ENCODE data around the gene ALPG. TPM values are rescaled to one million over a fixed set of nuclear protein-coding genes. Genes with fewer than 3 reads are reported as not detected.

The ALPG gene
- total and polyA plus RNA-seq, 2 of the 13 experiments (the other 11 are each of a cell fraction or from before 2014, with no cell fraction given), result not detected

DNA sequence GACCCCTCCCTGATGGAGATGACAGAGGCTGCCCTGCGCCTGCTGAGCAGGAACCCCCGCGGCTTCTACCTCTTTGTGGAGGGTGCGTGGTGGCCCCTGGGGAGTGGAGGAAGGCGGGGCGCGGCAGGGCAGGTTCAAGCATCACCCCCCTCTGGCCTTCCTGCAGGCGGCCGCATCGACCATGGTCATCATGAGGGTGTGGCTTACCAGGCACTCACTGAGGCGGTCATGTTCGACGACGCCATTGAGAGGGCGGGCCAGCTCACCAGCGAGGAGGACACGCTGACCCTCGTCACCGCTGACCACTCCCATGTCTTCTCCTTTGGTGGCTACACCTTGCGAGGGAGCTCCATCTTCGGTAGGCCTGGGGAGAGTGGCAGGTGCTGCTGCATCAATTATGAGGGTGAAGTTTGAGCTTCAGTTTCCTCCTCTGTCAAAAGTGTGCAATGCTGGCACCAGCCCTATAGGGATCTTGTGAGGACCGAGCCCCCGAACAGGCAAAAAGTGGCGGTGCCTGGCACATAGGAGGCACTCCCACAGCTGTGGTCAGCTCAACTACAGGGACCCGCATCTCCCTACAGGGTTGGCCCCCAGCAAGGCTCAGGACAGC, 51.5 kb downstream of the ALPG start:
- Histone ChIP-seq H2AFZ (ENCODE audit: low read length) (no peak overlapping the region), H3K27me3 (ENCODE audit: control insufficient read depth in 1 of 2, insufficient read depth in 2 of 2, low read length in 2 of 2) (peaks cover 8 to 66% of the 10 kb centered on the region in 2 experiments; a peak in 4 of 5 replicates), H3K4me2 (ENCODE audit: low read depth, low read length) (no peak overlapping the region), H3K27ac (ENCODE audit: extremely low read length, insufficient read depth, low read length) (no peak overlapping the region), H3K9me3 (ENCODE audit: low read length) (no peaks in the 10 kb centered on the region), H3K4me1 (ENCODE audit: insufficient read depth, low read length) (0 out of 2 replicates have a peak, but pooled peaks cover 7% of the 10 kb centered on the region), H4K20me1 (ENCODE audit: insufficient read depth, low read length) (no peaks in the 10 kb centered on the region; the same call in 1 of the 2 replicates), H3K4me3 (replicated peaks in 1 of 3; ENCODE audit: insufficient read depth in 1 of 3, low read depth in 2 of 3, low read length in 3 of 3) (no peak overlapping the region), H3K79me2 (ENCODE audit: insufficient read depth, low read length) (no peaks in the 10 kb centered on the region), H3K36me3 (replicated peaks in 1 of 2; ENCODE audit: control insufficient read depth in 1 of 2, insufficient read depth in 2 of 2, low read length in 2 of 2) (no peaks in the 10 kb centered on the region), H3K9ac (ENCODE audit: insufficient read depth, low read depth, low read length) (no peak overlapping the region)
- 39% methylated on average over 12 of the region's 25 CpGs for WGBS (ENCODE audit: low lambda C conversion rate)
- in situ Hi-C loops (cut with HindIII; ENCODE audit: extremely low pct_ligation_motif_present, low pct_unique_long_range_greater_than_20kb), result loop anchor here (5.0 kb wide), 1 partner anchor 59 kb away; no protein-coding TSS in a partner anchor
- no peak; the same call in 2 of the 3 replicates for ATAC-seq
- no TSS peak for BruUV-seq (replicated peaks)
- FAIRE-seq, result no peak
- intact Hi-C loops (cut with micrococcal nuclease; ENCODE audit: unreplicated experiment), result no loop called here
- ChIA-PET CTCF (ENCODE audit: low intra/inter-chr PET ratio, low total read pairs) (no interaction called here), POLR2A (no interaction called here)
- DNase-seq (ENCODE audit: low spot score), result no peak
- TF ChIP-seq FOXC1 (CRISPR knock-in tag; IDR thresholded peaks at IDR 0.05; ENCODE audit: borderline replicate concordance) (no peak), RBFOX2 (IDR thresholded peaks at IDR 0.05; ENCODE audit: low read depth, low read length) (no peak), ZNF292 (CRISPR knock-in tag; IDR thresholded peaks at IDR 0.05; ENCODE audit: borderline replicate concordance, low read depth) (no peak), ZBTB39 (CRISPR knock-in tag; IDR thresholded peaks at IDR 0.05) (no peak), ZNF747 (CRISPR knock-in tag; IDR thresholded peaks at IDR 0.05; ENCODE audit: borderline replicate concordance) (no peak), PLSCR1 (CRISPR knock-in tag; IDR thresholded peaks at IDR 0.05; ENCODE audit: borderline replicate concordance) (no peak), FOSL1 (CRISPR knock-in tag; IDR thresholded peaks at IDR 0.05; ENCODE audit: borderline replicate concordance) (no peak), ZNF562 (CRISPR knock-in tag; IDR thresholded peaks at IDR 0.05; ENCODE audit: borderline replicate concordance) (no peak), AKNA (CRISPR knock-in tag; IDR thresholded peaks at IDR 0.05; ENCODE audit: borderline replicate concordance) (no peak), ZNF20 (CRISPR knock-in tag; IDR thresholded peaks at IDR 0.05) (no peak), ESRRA (CRISPR knock-in tag; IDR thresholded peaks at IDR 0.05; ENCODE audit: low read depth) (no peak), BRD4 (CRISPR knock-in tag; IDR thresholded peaks at IDR 0.05) (no peak), ZNF282 (IDR thresholded peaks at IDR 0.05; ENCODE audit: partially characterized antibody) (no peak)

Data from HepG2 (cell line).